ENCODE results near the gene KCNJ10.

DNA sequence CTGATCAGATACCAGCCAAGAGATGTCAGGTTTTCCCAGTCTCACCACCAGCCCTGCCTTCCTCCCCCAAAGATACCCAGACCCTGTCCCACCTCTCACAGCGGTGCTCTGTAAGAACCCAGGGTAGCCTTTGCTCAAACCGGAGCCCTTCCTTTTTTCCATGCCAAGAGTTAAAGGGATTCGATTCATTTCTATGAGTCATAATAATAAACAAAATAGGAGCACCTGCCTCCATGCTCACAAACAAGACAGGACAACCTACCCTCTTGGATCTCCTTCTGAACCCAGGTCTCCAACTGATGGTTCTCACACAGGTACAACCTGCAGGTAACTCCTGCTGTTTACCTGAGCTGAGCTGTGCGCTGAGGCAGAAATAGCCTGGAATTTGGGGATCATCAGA, 39.7 kb upstream of the KCNJ10 start:
- no peak for TF ChIP-seq CTCF (IDR thresholded peaks at IDR 0.05; ENCODE audit: borderline replicate concordance, extremely low read depth, low read length, poor library complexity, severe bottlenecking)
- no peak for TF ChIP-seq EZH2 (IDR thresholded peaks at IDR 0.05; ENCODE audit: borderline replicate concordance, low read depth, low read length, severe bottlenecking)
